ENCODE measurements around the gene PPIE. TPM values are rescaled to one million over a fixed set of nuclear protein-coding genes. Genes with fewer than 3 reads are reported as not detected.
"Not testable (repeated sequence)": the region's sequence is repeated elsewhere in the genome, so short reads cannot be mapped to it uniquely, and the experiment has no call there.

PPIE gene
- total RNA-seq, 1 experiment from 2014 or later: 45.8 TPM

GRCh38 chr1:39781349-39781715, 42.6 kb downstream of the PPIE start:
- CTCF ChIA-PET: no interaction called here
- H3K9me3 Mint-ChIP-seq (ENCODE audit: unreplicated experiment): no peaks in the 10 kb centered on the region
- POLR2A ChIA-PET: no interaction called here

GRCh38 chr1:39782103-39782502, 43.4 kb downstream of the PPIE start:
- Mint-ChIP-seq H3K4me3 (ENCODE audit: unreplicated experiment) (no peak overlapping the region), H3K4me1 (ENCODE audit: insufficient read depth, unreplicated experiment) (no peaks in the 10 kb centered on the region), H3K27ac (ENCODE audit: low read depth, unreplicated experiment) (no peak overlapping the region), H3K36me3 (ENCODE audit: insufficient read depth, unreplicated experiment) (no peaks in the 10 kb centered on the region), H3K9me3 (ENCODE audit: unreplicated experiment) (no peaks in the 10 kb centered on the region), H3K27me3 (ENCODE audit: insufficient read depth, unreplicated experiment) (no peaks in the 10 kb centered on the region)
- DNase-seq (ENCODE audit: unreplicated experiment): no peak
- ChIA-PET CTCF (no interaction called here), POLR2A (no interaction called here)
- TF ChIP-seq CTCF (IDR thresholded peaks at IDR 0.05; ENCODE audit: unreplicated experiment): no peak
- intact Hi-C loops (cut with micrococcal nuclease): no loop called here
- BruUV-seq (replicated peaks): no TSS peak

More at GRCh38 chr1:39781349-39781715, 42.6 kb downstream of the PPIE start:
- BruUV-seq (replicated peaks): no TSS peak
- Mint-ChIP-seq H3K4me1 (ENCODE audit: insufficient read depth, unreplicated experiment) (no peaks in the 10 kb centered on the region), H3K27me3 (ENCODE audit: insufficient read depth, unreplicated experiment) (no peaks in the 10 kb centered on the region), H3K27ac (ENCODE audit: low read depth, unreplicated experiment) (no peak overlapping the region), H3K4me3 (ENCODE audit: unreplicated experiment) (no peak overlapping the region), H3K36me3 (ENCODE audit: insufficient read depth, unreplicated experiment) (no peaks in the 10 kb centered on the region)
- TF ChIP-seq CTCF (IDR thresholded peaks at IDR 0.05; ENCODE audit: unreplicated experiment): no peak
- intact Hi-C loops (cut with micrococcal nuclease): no loop called here
- no peak for DNase-seq (ENCODE audit: unreplicated experiment)

GRCh38 chr1:39782685-39783084, 44.0 kb downstream of the PPIE start:
- H3K36me3 Mint-ChIP-seq (ENCODE audit: insufficient read depth, unreplicated experiment); DNase-seq (ENCODE audit: unreplicated experiment); H3K9me3 Mint-ChIP-seq (ENCODE audit: unreplicated experiment); H3K4me3 Mint-ChIP-seq (ENCODE audit: unreplicated experiment); H3K4me1 Mint-ChIP-seq (ENCODE audit: insufficient read depth, unreplicated experiment); CTCF ChIA-PET; H3K27me3 Mint-ChIP-seq (ENCODE audit: insufficient read depth, unreplicated experiment); H3K27ac Mint-ChIP-seq (ENCODE audit: low read depth, unreplicated experiment); intact Hi-C loops (cut with micrococcal nuclease); BruUV-seq (replicated peaks): not testable (repeated sequence)
- POLR2A ChIA-PET: interaction anchor here (0.6 kb wide), 1 partner anchor 1227 kb away, joined by 3 read pairs; no protein-coding TSS in a partner anchor

GRCh38 chr1:39786303-39787107, 47.8 kb downstream of the PPIE start:
- DNase-seq (ENCODE audit: unreplicated experiment); intact Hi-C loops (cut with micrococcal nuclease); H3K4me1 Mint-ChIP-seq (ENCODE audit: insufficient read depth, unreplicated experiment); H3K27me3 Mint-ChIP-seq (ENCODE audit: insufficient read depth, unreplicated experiment); H3K27ac Mint-ChIP-seq (ENCODE audit: low read depth, unreplicated experiment); BruUV-seq (replicated peaks); H3K9me3 Mint-ChIP-seq (ENCODE audit: unreplicated experiment); H3K4me3 Mint-ChIP-seq (ENCODE audit: unreplicated experiment); H3K36me3 Mint-ChIP-seq (ENCODE audit: insufficient read depth, unreplicated experiment): not testable (repeated sequence)
- ChIA-PET CTCF (interaction anchor here (0.6 kb wide), 1 partner anchor 9 kb away, joined by 3 read pairs; no protein-coding TSS in a partner anchor), POLR2A (interaction anchor here (0.8 kb wide), 1 partner anchor 14 kb away, joined by 4 read pairs; no protein-coding TSS in a partner anchor)

GRCh38 chr1:39787108-39787375, 48.4 kb downstream of the PPIE start:
- H3K27ac Mint-ChIP-seq (ENCODE audit: low read depth, unreplicated experiment); H3K27me3 Mint-ChIP-seq (ENCODE audit: insufficient read depth, unreplicated experiment); CTCF ChIA-PET; H3K9me3 Mint-ChIP-seq (ENCODE audit: unreplicated experiment); BruUV-seq (replicated peaks); intact Hi-C loops (cut with micrococcal nuclease); DNase-seq (ENCODE audit: unreplicated experiment); H3K36me3 Mint-ChIP-seq (ENCODE audit: insufficient read depth, unreplicated experiment); H3K4me1 Mint-ChIP-seq (ENCODE audit: insufficient read depth, unreplicated experiment): not testable (repeated sequence)
- H3K4me3 Mint-ChIP-seq (ENCODE audit: unreplicated experiment): peak overlapping the region; percentile 16
- POLR2A ChIA-PET: interaction anchor here (0.8 kb wide), 1 partner anchor 14 kb away, joined by 4 read pairs; no protein-coding TSS in a partner anchor

Data from MCF 10A (cell line).